Glutamatergic neuron (in vitro differentiated cells): ENCODE measurements around the gene AGAP2. TPM values are rescaled to one million over a fixed set of nuclear protein-coding genes. Genes with fewer than 3 reads are reported as not detected.
"Not testable (repeated sequence)": the region's sequence is repeated elsewhere in the genome, so short reads cannot be mapped to it uniquely, and the experiment has no call there.

Source experiments
- DNase-seq: peaks from one replicate; pipeline ENCODE4 v3.0.0; 2022
- H3K27ac Mint-ChIP-seq: one replicate; pipeline ENCODE4 v1.8.0; 2020; ENCODE audit warnings: mild to moderate bottlenecking, mixed read lengths, inconsistent platforms; ENCODE audit not compliant: unreplicated experiment
- H3K27me3 Mint-ChIP-seq: one replicate; pipeline ENCODE4 v1.8.0; 2020; ENCODE audit warnings: mild to moderate bottlenecking, moderate library complexity, mixed read lengths, inconsistent platforms; ENCODE audit not compliant: unreplicated experiment
- H3K36me3 Mint-ChIP-seq: one replicate; pipeline ENCODE4 v1.8.0; 2020; ENCODE audit warnings: mild to moderate bottlenecking, mixed read lengths, inconsistent platforms; ENCODE audit not compliant: unreplicated experiment
- H3K4me1 Mint-ChIP-seq: one replicate; pipeline ENCODE4 v1.8.0; 2020; ENCODE audit warnings: mild to moderate bottlenecking, low read depth, mixed read lengths, inconsistent platforms; ENCODE audit not compliant: unreplicated experiment
- H3K4me3 Mint-ChIP-seq: one replicate; pipeline ENCODE4 v1.8.0; 2020; ENCODE audit warnings: mild to moderate bottlenecking, mixed read lengths, inconsistent platforms; ENCODE audit not compliant: unreplicated experiment
- H3K9me3 Mint-ChIP-seq: one replicate; pipeline ENCODE4 v1.8.0; 2020; ENCODE audit warnings: mild to moderate bottlenecking, moderate library complexity, mixed read lengths, inconsistent platforms; ENCODE audit not compliant: unreplicated experiment
- CTCF ChIP-seq: fragments of 200-600 bp; sonication (generic); IDR thresholded peaks from one replicate; pipeline ENCODE4 v1.5.0; 2021; ENCODE audit not compliant: partially characterized antibody, unreplicated experiment
- total RNA-seq: library from RNA; stranded (reverse); fragmentation: NEBNext Ultra II Directional; extraction: Animal tissue kit (Norgen Biotek cat#: 25700); gene quantifications from one replicate; pipeline ENCODE4 v1.2.1, GENCODE V29; 2021; ENCODE audit not compliant: unreplicated experiment

The AGAP2 gene
- total RNA-seq, 1 donor from 2014 or later = 45.5 TPM

GRCh38 chr12:57693317-57693658 is 45.3 kb downstream of the AGAP2 start:
- H3K27ac Mint-ChIP-seq = no peak overlapping the region
- no peak for TF ChIP-seq CTCF

GRCh38 chr12:57692500-57692899 is 46.0 kb downstream of the AGAP2 start:
- H3K27me3 Mint-ChIP-seq = peaks cover 1% of the 10 kb centered on the region
- peaks cover 5% of the 10 kb centered on the region for H3K36me3 Mint-ChIP-seq
- no peak overlapping the region for H3K4me3 Mint-ChIP-seq
- no peak overlapping the region for H3K27ac Mint-ChIP-seq
- TF ChIP-seq CTCF = no peak
- peaks cover 3% of the 10 kb centered on the region for H3K9me3 Mint-ChIP-seq
- no peaks in the 10 kb centered on the region for H3K4me1 Mint-ChIP-seq
- DNase-seq = no peak

More at GRCh38 chr12:57693317-57693658, 45.3 kb downstream of the AGAP2 start:
- Mint-ChIP-seq H3K27me3 (peaks cover 2% of the 10 kb centered on the region), H3K9me3 (peaks cover 3% of the 10 kb centered on the region), H3K4me1 (no peaks in the 10 kb centered on the region), H3K36me3 (peaks cover 11% of the 10 kb centered on the region), H3K4me3 (no peak overlapping the region)
- no peak for DNase-seq

- H3K9me3 Mint-ChIP-seq = peaks cover 2% of the 10 kb centered on the region
- H3K27me3 Mint-ChIP-seq = no peaks in the 10 kb centered on the region
- no peaks in the 10 kb centered on the region for H3K36me3 Mint-ChIP-seq
- TF ChIP-seq CTCF = no peak
- H3K4me1 Mint-ChIP-seq = no peaks in the 10 kb centered on the region
- no peak overlapping the region for H3K27ac Mint-ChIP-seq
- no peak for DNase-seq
- no peak overlapping the region for H3K4me3 Mint-ChIP-seq
Measured at GRCh38 chr12:57688931-57689330, 49.6 kb downstream of the AGAP2 start.

GRCh38 chr12:57687862-57688261 is 50.7 kb downstream of the AGAP2 start:
- no peak overlapping the region for H3K27ac Mint-ChIP-seq
- H3K4me1 Mint-ChIP-seq = no peaks in the 10 kb centered on the region
- no peaks in the 10 kb centered on the region for H3K36me3 Mint-ChIP-seq
- no peak overlapping the region for H3K4me3 Mint-ChIP-seq
- H3K27me3 Mint-ChIP-seq = no peaks in the 10 kb centered on the region
- DNase-seq = no peak
- no peak for TF ChIP-seq CTCF
- H3K9me3 Mint-ChIP-seq = peaks cover 2% of the 10 kb centered on the region

DNA sequence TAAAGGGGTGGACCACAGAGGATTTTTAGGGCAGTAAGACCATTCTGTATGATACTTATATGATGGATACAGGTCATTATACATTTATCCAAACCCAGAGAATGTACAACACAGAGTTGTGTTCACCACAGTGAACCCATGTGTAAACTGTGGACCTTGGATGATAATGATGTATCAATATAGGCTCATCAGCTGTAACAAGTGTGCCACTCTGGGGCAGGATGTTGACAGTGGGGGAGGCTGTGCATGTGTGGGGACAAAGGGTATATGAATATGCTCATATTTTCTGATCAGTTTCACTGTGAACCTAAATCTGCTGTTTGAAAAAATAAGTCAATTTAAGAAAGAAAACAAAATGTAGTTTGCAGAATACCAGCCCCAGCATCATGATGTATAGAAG is 58.8 kb downstream of the AGAP2 start:
- Mint-ChIP-seq H3K9me3 (peaks cover 1% of the 10 kb centered on the region), H3K36me3 (peaks cover 5% of the 10 kb centered on the region), H3K4me3 (no peak overlapping the region), H3K27me3 (no peaks in the 10 kb centered on the region), H3K4me1 (no peaks in the 10 kb centered on the region), H3K27ac (no peak overlapping the region)
- DNase-seq = no peak
- TF ChIP-seq CTCF = no peak

DNA sequence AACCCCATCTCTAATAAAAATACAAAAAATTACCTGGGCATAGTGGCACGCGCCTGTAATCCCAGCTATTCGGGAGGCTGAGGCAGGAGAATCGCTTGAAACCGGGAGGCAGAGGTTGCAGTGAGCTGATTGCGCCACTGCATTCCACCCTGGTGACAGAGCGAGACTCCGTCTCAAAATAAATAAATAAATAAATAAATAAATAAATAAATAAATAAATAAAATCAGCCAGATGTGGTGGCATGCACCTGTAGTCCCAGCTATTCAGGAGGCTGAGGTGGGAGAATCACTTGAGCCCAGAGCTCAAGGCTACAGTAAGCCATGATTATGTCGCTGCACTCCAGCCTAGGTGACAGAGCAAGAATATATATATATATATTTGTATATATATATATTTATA is 60.6 kb downstream of the AGAP2 start:
- not testable (repeated sequence) for H3K27ac Mint-ChIP-seq, H3K9me3 Mint-ChIP-seq, H3K36me3 Mint-ChIP-seq, H3K27me3 Mint-ChIP-seq, H3K4me1 Mint-ChIP-seq, H3K4me3 Mint-ChIP-seq, DNase-seq
